22Rv1 (cell line): ENCODE results near the gene MELTF.

Experiments used
- H3K27ac ChIP-seq: fragments of 450-650 bp; 2 replicates; pipeline ENCODE4 v1.5.1; 2017
- ZFX ChIP-seq: fragments of 450-650 bp; IDR thresholded peaks from 2 replicates; pipeline ENCODE4 v1.6.1; 2017; ENCODE audit warnings: antibody characterized with exemption, borderline replicate concordance
- TF ChIP-seq, protein P1 (sequence below): fragments of 450-650 bp; IDR thresholded peaks from 2 replicates; pipeline ENCODE4 v1.5.1; 2017; ENCODE audit warnings: mild to moderate bottlenecking

The MELTF gene

GRCh38 chr3:197019021-197019420 is 10.6 kb downstream of the MELTF start:
- H3K27ac ChIP-seq, result no peak overlapping the region
- no peak for TF ChIP-seq ZFX
- TF ChIP-seq, protein P1, sequence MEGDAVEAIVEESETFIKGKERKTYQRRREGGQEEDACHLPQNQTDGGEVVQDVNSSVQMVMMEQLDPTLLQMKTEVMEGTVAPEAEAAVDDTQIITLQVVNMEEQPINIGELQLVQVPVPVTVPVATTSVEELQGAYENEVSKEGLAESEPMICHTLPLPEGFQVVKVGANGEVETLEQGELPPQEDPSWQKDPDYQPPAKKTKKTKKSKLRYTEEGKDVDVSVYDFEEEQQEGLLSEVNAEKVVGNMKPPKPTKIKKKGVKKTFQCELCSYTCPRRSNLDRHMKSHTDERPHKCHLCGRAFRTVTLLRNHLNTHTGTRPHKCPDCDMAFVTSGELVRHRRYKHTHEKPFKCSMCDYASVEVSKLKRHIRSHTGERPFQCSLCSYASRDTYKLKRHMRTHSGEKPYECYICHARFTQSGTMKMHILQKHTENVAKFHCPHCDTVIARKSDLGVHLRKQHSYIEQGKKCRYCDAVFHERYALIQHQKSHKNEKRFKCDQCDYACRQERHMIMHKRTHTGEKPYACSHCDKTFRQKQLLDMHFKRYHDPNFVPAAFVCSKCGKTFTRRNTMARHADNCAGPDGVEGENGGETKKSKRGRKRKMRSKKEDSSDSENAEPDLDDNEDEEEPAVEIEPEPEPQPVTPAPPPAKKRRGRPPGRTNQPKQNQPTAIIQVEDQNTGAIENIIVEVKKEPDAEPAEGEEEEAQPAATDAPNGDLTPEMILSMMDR, result no peak

GRCh38 chr3:197017003-197017402 is 12.6 kb downstream of the MELTF start:
- no peak overlapping the region for H3K27ac ChIP-seq
- TF ChIP-seq, protein P1, result no peak
- no peak for TF ChIP-seq ZFX

DNA sequence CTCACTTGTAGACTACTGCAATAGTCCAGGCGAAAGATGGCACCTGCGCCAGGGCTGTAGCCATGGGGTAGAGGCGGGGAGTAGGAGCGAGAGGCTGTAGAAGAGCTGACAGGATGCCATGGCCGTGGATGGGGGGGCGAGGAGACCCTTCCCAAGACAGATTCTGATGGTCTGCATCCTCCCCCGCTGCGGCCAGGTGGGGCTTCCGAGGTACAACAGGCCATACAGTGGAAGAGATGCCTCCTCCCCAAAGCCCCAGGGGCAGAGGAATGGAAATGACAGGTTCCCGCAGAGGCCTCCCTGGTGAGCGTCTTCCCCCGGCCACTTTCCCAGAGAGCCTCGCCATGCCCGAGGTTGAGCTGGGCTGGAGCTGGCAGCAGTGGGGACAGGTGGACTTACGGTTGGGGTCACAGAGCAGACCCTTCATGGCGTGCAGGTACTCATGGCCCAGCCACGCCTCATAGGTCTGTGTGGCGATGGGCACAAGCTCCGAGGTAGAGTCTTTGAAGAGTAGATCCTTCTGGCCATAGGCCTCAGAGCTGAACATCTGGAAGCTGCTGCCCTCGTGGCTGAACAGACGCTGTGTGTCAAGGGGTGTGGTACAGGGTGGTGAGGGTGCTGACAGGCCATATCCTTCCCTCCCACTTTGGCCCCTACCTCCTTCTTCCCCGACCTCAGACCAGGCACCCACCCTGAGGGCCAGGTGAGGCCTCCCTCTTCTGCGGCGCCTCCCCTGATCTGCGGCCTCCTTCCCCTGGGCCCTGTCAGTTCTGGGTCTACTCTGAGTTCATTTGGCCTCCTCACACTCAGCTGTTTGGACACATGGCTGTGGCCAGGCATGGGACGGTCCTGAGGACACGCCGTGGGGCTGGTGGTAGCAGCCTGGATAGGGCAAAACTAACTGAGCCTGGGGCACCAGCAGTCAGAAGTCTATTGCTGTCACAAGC is 13.6 kb downstream of the MELTF start:
- TF ChIP-seq ZFX, result no peak
- TF ChIP-seq, protein P1, result no peak
- no peak overlapping the region for H3K27ac ChIP-seq

- TF ChIP-seq, protein P1, result no peak
- TF ChIP-seq ZFX, result no peak
- no peak overlapping the region for H3K27ac ChIP-seq
Observed at GRCh38 chr3:197014942-197015575, 14.6 kb downstream of the MELTF start.

DNA sequence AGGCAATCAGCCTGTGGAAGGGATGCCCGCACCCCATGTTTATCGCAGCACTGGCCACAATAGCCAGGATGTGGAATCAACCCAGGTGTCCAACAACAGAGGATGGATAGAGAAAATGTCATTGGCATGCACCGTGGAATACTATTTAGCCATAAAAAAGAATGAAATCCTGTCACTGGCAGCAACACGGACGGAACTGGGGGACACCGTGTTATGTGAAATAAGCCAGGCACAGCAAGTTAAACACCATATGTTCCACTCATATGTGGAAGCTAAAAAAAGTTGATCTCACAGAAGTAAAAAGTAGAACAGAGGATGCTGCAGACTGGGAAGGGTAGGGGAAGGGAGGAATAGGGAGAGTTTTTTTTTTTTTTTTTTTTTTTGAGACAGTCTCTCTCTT is 15.6 kb downstream of the MELTF start:
- H3K27ac ChIP-seq, result no peak overlapping the region
- TF ChIP-seq, protein P1, result no peak
- no peak for TF ChIP-seq ZFX

DNA sequence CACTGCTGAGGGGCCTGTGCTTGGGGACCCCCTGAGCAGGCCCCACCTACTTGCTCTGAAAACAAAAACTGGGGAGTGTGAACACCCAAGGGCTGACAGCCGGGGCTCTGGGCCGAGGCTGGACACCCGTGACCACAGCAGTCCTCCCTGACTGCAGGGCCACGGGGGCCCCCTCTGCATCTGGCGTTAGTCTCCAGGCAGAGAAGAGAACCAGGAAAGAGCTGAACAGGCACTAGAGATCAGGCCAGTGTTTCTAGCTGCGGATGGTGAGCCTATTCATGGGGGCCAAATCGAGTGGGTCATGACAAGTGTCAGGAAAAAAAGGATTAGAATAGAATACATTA is 17.1 kb downstream of the MELTF start:
- TF ChIP-seq ZFX, result no peak
- TF ChIP-seq, protein P1, result no peak
- H3K27ac ChIP-seq, result no peak overlapping the region
